Ishikawa (cell line): Measurements from ENCODE around the gene PRM2.

Source experiments
- CEBPB ChIP-seq: IDR thresholded peaks from 2 replicates; pipeline ENCODE4 v1.6.1; 2012
- EGR1 ChIP-seq: IDR thresholded peaks from 2 replicates; pipeline ENCODE4 v1.6.1; 2012
- EP300 ChIP-seq: IDR thresholded peaks from 2 replicates; pipeline ENCODE4 v1.6.1; 2012; ENCODE audit warnings: borderline replicate concordance
- FOXM1 ChIP-seq: IDR thresholded peaks from 2 replicates; pipeline ENCODE4 v1.6.1; 2012; ENCODE audit warnings: low read depth, borderline replicate concordance
- RAD21 ChIP-seq: IDR thresholded peaks from 2 replicates; pipeline ENCODE4 v1.6.1; 2012; ENCODE audit warnings: low read depth
- TAF1 ChIP-seq: IDR thresholded peaks from 2 replicates; pipeline ENCODE4 v1.6.1; 2012; ENCODE audit warnings: low read depth, mild to moderate bottlenecking
- TCF12 ChIP-seq: IDR thresholded peaks from 2 replicates; pipeline ENCODE4 v1.6.1; 2012; ENCODE audit warnings: low read depth
- TEAD4 ChIP-seq: IDR thresholded peaks from 2 replicates; pipeline ENCODE4 v1.6.1; 2012
- ZBTB7A ChIP-seq: IDR thresholded peaks from 2 replicates; pipeline ENCODE4 v1.6.1; 2012; ENCODE audit warnings: low read depth
- TF ChIP-seq, protein P1 (sequence below): IDR thresholded peaks from 2 replicates; pipeline ENCODE4 v1.6.1; 2012; ENCODE audit warnings: low read depth, mild to moderate bottlenecking
- TF ChIP-seq, protein P2 (sequence below): IDR thresholded peaks from 2 replicates; pipeline ENCODE4 v1.6.1; 2012
- TF ChIP-seq, protein P3 (sequence below): IDR thresholded peaks from 2 replicates; pipeline ENCODE4 v1.6.1; 2012

DNA sequence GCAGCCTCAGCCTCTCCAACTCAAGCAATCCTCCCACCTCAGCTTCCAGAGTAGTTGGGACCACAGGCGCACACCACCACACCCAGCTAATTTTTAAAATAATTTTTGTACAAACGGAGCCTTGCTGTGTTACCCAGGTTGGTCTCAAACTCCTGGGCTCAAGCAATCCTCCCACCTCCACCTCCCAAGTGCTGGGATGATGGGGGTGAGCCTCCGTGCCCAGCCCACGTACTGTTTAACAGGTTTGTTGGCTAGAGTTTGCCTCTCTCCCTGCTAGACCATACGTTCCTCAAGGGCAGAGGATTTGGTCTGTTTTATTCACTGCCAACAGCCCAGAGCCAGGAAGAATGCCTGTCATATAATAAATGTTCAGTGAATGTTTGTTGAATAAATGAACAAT is 46.8 kb downstream of the PRM2 start:
- TF ChIP-seq, protein P1, sequence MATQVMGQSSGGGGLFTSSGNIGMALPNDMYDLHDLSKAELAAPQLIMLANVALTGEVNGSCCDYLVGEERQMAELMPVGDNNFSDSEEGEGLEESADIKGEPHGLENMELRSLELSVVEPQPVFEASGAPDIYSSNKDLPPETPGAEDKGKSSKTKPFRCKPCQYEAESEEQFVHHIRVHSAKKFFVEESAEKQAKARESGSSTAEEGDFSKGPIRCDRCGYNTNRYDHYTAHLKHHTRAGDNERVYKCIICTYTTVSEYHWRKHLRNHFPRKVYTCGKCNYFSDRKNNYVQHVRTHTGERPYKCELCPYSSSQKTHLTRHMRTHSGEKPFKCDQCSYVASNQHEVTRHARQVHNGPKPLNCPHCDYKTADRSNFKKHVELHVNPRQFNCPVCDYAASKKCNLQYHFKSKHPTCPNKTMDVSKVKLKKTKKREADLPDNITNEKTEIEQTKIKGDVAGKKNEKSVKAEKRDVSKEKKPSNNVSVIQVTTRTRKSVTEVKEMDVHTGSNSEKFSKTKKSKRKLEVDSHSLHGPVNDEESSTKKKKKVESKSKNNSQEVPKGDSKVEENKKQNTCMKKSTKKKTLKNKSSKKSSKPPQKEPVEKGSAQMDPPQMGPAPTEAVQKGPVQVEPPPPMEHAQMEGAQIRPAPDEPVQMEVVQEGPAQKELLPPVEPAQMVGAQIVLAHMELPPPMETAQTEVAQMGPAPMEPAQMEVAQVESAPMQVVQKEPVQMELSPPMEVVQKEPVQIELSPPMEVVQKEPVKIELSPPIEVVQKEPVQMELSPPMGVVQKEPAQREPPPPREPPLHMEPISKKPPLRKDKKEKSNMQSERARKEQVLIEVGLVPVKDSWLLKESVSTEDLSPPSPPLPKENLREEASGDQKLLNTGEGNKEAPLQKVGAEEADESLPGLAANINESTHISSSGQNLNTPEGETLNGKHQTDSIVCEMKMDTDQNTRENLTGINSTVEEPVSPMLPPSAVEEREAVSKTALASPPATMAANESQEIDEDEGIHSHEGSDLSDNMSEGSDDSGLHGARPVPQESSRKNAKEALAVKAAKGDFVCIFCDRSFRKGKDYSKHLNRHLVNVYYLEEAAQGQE, result no peak
- no peak for TF ChIP-seq TCF12
- no peak for TF ChIP-seq FOXM1
- no peak for TF ChIP-seq RAD21
- no peak for TF ChIP-seq EP300
- no peak for TF ChIP-seq EGR1
- TF ChIP-seq, protein P2, sequence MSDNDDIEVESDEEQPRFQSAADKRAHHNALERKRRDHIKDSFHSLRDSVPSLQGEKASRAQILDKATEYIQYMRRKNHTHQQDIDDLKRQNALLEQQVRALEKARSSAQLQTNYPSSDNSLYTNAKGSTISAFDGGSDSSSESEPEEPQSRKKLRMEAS, result no peak
- no peak for TF ChIP-seq CEBPB
- TF ChIP-seq, protein P3, sequence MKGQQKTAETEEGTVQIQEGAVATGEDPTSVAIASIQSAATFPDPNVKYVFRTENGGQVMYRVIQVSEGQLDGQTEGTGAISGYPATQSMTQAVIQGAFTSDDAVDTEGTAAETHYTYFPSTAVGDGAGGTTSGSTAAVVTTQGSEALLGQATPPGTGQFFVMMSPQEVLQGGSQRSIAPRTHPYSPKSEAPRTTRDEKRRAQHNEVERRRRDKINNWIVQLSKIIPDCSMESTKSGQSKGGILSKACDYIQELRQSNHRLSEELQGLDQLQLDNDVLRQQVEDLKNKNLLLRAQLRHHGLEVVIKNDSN, result no peak
- TF ChIP-seq TAF1, result no peak
- TF ChIP-seq ZBTB7A, result no peak
- no peak for TF ChIP-seq TEAD4
